Ovary (tissue), 3 donors: Measurements from ENCODE around the gene DNMT3A.

Experiments used
- POLR2A ChIP-seq: fragments of 450-650 bp; IDR thresholded peaks from one replicate; pipeline ENCODE4 v1.6.1; 2017; ENCODE audit warnings: antibody characterized with exemption, mild to moderate bottlenecking, moderate library complexity
- TF ChIP-seq, protein P1 (sequence below), 3 donors: fragments of 450-650 bp in 2 of 3; fragments of 200-600 bp in 1 of 3; IDR thresholded peaks; one replicate each; pipeline versions ENCODE4 v1.5.1 to v1.8.0; 2016 to 2022; ENCODE audit warnings: antibody characterized with exemption in 3 of 3, mild to moderate bottlenecking in 1 of 3
- donor health status: DM: no; HTN: no; CAD: no.

DNA sequence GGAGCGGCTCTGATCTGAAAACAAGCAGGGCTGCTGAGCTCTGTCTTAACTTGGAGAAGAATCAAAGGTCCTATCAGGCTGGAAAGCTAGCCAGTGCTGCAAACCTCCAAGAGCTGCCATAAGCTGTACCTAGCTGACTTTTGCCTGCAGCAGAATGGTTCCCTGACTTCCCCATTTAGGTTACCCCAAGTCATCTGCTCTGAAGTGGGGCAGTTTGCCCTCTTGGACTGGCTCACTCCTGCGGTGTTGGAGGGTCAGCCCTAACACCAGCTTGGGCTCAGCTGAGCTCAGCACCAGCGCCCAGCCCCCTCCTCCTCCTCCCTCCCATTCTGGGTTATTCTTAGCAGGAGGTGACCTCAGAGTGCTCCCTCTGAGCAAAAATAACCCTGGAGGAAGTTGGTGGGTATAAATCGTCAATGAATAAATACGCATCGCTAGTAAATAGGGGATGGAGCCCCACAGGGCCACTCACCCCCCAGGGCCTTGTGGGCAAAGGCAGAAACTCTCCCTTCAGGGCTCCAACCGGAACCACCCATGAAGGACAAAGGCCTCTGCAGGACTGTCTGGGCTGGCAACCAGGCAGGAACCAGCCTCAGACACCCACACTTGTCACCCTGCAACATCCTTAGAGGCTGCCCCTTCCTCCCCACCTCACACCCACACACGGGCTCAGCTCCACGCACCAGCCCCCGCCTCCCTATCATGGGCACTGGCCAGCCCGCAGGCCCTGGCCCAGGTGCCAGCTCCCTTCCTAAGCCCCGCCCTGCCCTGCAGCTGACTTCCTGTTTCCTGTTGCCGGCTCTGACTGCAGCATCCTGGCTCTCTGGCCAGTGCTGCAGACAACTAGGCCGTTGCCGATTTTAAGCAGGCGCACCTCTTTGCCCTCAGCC, 46.9 kb downstream of the DNMT3A start:
- TF ChIP-seq, protein P1, sequence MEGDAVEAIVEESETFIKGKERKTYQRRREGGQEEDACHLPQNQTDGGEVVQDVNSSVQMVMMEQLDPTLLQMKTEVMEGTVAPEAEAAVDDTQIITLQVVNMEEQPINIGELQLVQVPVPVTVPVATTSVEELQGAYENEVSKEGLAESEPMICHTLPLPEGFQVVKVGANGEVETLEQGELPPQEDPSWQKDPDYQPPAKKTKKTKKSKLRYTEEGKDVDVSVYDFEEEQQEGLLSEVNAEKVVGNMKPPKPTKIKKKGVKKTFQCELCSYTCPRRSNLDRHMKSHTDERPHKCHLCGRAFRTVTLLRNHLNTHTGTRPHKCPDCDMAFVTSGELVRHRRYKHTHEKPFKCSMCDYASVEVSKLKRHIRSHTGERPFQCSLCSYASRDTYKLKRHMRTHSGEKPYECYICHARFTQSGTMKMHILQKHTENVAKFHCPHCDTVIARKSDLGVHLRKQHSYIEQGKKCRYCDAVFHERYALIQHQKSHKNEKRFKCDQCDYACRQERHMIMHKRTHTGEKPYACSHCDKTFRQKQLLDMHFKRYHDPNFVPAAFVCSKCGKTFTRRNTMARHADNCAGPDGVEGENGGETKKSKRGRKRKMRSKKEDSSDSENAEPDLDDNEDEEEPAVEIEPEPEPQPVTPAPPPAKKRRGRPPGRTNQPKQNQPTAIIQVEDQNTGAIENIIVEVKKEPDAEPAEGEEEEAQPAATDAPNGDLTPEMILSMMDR (IDR thresholded peaks at IDR 0.05), result no peak
- no peak for TF ChIP-seq POLR2A
